Breast epithelium (tissue), 4 donors: ENCODE measurements around the gene TSPAN17. TPM values are rescaled to one million over a fixed set of nuclear protein-coding genes. Genes with fewer than 3 reads are reported as not detected.

Experiments used
- DNase-seq, 2 donors: peaks; one replicate each; pipeline ENCODE4 v3.0.0-alpha.2; 2019; ENCODE audit warnings: low spot score in 2 of 2
- H3K27ac ChIP-seq, 2 donors: fragments of 200-600 bp; sonication (generic) in 1 of 2; one replicate each; pipeline ENCODE4 v1.5.1; 2016 to 2019; ENCODE audit warnings: mild to moderate bottlenecking in 1 of 2
- H3K27me3 ChIP-seq, 2 donors: fragments of 200-600 bp; sonication (generic) in 1 of 2; one replicate each; pipeline versions ENCODE4 v1.5.1 to v1.6.0; 2017 to 2019; ENCODE audit warnings: control low read depth in 1 of 2, mild to moderate bottlenecking in 1 of 2
- H3K36me3 ChIP-seq: fragments of 200-600 bp; one replicate; pipeline ENCODE4 v1.5.1; 2019
- H3K4me1 ChIP-seq, 2 donors: fragments of 200-600 bp; sonication (generic); one replicate each; pipeline ENCODE4 v1.5.1; 2016 to 2019; ENCODE audit warnings: control low read depth in 1 of 2
- H3K4me3 ChIP-seq, 3 donors: fragments of 200-600 bp; sonication (generic); 1 replicate in 2 of 3; 2 replicates in 1 of 3; pipeline ENCODE4 v1.5.1; 2016 to 2019; ENCODE audit warnings: mild to moderate bottlenecking in 3 of 3, moderate library complexity in 2 of 3
- H3K9me3 ChIP-seq, 2 donors: fragments of 200-600 bp; sonication (generic) in 1 of 2; one replicate each; pipeline ENCODE4 v1.5.1; 2016 to 2019; ENCODE audit warnings: control low read depth in 1 of 2
- POLR2A ChIP-seq: fragments of 450-650 bp; IDR thresholded peaks from one replicate; pipeline ENCODE4 v1.6.1; 2016; ENCODE audit warnings: antibody characterized with exemption, mild to moderate bottlenecking, moderate library complexity
- POLR2AphosphoS5 ChIP-seq, 3 donors: sonication (generic); formaldehyde crosslinking; IDR thresholded peaks; one replicate each; pipeline ENCODE4 v1.6.1; 2017; ENCODE audit warnings: antibody characterized with exemption in 3 of 3
- intact Hi-C: fragments of 100-400 bp; cut with DNase I; formaldehyde crosslinking; loops from one replicate; pipeline ENCODE4 v1.15.1; 2023; ENCODE audit warnings: low total_unique reads
- total RNA-seq, 3 donors: library from RNA; depleted of rRNA; stranded (reverse); fragments of >200 nt; gene quantifications; one replicate each; pipeline ENCODE4 v1.1.0, GENCODE V29; 2016
- TF ChIP-seq, protein P1 (sequence below), 3 donors: fragments of 450-650 bp; IDR thresholded peaks; one replicate each; pipeline ENCODE4 v1.5.1; 2016 to 2017; ENCODE audit warnings: antibody characterized with exemption in 3 of 3, mild to moderate bottlenecking in 3 of 3, moderate library complexity in 3 of 3

The TSPAN17 gene
- total RNA-seq, 3 donors from 2014 or later: 10.4 to 20.0 (median 18.3) TPM

- H3K4me3 ChIP-seq: no peak overlapping the region
- DNase-seq: no peak
- TF ChIP-seq, protein P1, sequence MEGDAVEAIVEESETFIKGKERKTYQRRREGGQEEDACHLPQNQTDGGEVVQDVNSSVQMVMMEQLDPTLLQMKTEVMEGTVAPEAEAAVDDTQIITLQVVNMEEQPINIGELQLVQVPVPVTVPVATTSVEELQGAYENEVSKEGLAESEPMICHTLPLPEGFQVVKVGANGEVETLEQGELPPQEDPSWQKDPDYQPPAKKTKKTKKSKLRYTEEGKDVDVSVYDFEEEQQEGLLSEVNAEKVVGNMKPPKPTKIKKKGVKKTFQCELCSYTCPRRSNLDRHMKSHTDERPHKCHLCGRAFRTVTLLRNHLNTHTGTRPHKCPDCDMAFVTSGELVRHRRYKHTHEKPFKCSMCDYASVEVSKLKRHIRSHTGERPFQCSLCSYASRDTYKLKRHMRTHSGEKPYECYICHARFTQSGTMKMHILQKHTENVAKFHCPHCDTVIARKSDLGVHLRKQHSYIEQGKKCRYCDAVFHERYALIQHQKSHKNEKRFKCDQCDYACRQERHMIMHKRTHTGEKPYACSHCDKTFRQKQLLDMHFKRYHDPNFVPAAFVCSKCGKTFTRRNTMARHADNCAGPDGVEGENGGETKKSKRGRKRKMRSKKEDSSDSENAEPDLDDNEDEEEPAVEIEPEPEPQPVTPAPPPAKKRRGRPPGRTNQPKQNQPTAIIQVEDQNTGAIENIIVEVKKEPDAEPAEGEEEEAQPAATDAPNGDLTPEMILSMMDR (IDR thresholded peaks at IDR 0.05): no peak
- peaks cover 0 to 47% of the 10 kb centered on the region in 2 donors for H3K27me3 ChIP-seq
- no peaks in the 10 kb centered on the region for H3K4me1 ChIP-seq
- H3K36me3 ChIP-seq: no peaks in the 10 kb centered on the region
- no peaks in the 10 kb centered on the region for H3K9me3 ChIP-seq
- no peak overlapping the region for H3K27ac ChIP-seq
- intact Hi-C loops: no loop called here
Observed at GRCh38 chr5:176676361-176676824, 29.1 kb downstream of the TSPAN17 start.

- Histone ChIP-seq H3K27ac (no peak overlapping the region), H3K27me3 (peaks cover 0 to 38% of the 10 kb centered on the region in 2 donors), H3K9me3 (no peaks in the 10 kb centered on the region), H3K36me3 (no peaks in the 10 kb centered on the region), H3K4me1 (no peaks in the 10 kb centered on the region), H3K4me3 (no peak overlapping the region)
- intact Hi-C loops: no loop called here
- DNase-seq: no peak
- TF ChIP-seq POLR2A (no peak), POLR2AphosphoS5 (IDR thresholded peaks at IDR 0.05) (no peak)
- TF ChIP-seq, protein P1 (IDR thresholded peaks at IDR 0.05): no peak
Observed at GRCh38 chr5:176677209-176677939, 30.1 kb downstream of the TSPAN17 start.

DNA sequence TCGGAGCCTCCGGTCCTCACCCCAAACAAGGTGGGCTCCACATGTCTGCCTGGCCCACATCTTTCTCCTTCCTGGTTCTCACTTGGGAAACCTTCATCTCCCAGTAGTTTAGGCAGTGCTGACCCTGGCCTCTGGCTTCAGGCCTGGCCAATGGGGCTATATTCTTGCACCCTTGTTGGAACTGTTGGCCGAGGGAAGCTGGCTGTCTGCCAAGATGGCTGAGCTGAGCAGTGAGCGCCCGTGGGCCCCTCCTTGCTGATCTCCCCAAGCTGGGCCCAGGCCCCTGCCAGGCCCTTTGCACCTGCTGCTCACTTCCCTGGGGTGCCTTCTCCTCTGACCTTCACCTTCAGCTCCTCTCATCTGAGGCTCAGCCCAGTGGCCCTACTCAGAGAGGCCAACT is 31.3 kb downstream of the TSPAN17 start:
- TF ChIP-seq POLR2A (no peak), POLR2AphosphoS5 (IDR thresholded peaks at IDR 0.05) (no peak)
- TF ChIP-seq, protein P1 (IDR thresholded peaks at IDR 0.05): no peak
- DNase-seq: no peak
- Histone ChIP-seq H3K4me1 (no peaks in the 10 kb centered on the region), H3K9me3 (no peaks in the 10 kb centered on the region), H3K27me3 (peaks cover 0 to 33% of the 10 kb centered on the region in 2 donors), H3K4me3 (no peak overlapping the region), H3K27ac (no peak overlapping the region), H3K36me3 (no peaks in the 10 kb centered on the region)
- intact Hi-C loops: no loop called here

GRCh38 chr5:176679365-176680225 is 32.3 kb downstream of the TSPAN17 start:
- H3K4me1 ChIP-seq: no peaks in the 10 kb centered on the region
- intact Hi-C loops: loop anchor here (2.0 kb wide), 1 partner anchor 53 kb away; no protein-coding TSS in a partner anchor
- H3K36me3 ChIP-seq: no peaks in the 10 kb centered on the region
- no peak overlapping the region for H3K4me3 ChIP-seq
- TF ChIP-seq, protein P1 (IDR thresholded peaks at IDR 0.05): no peak
- TF ChIP-seq POLR2AphosphoS5 (IDR thresholded peaks at IDR 0.05) (no peak), POLR2A (no peak)
- H3K27ac ChIP-seq: no peak overlapping the region
- H3K9me3 ChIP-seq: peaks cover 0 to 2% of the 10 kb centered on the region in 2 donors
- peaks cover 0 to 30% of the 10 kb centered on the region in 2 donors for H3K27me3 ChIP-seq
- no peak for DNase-seq

DNA sequence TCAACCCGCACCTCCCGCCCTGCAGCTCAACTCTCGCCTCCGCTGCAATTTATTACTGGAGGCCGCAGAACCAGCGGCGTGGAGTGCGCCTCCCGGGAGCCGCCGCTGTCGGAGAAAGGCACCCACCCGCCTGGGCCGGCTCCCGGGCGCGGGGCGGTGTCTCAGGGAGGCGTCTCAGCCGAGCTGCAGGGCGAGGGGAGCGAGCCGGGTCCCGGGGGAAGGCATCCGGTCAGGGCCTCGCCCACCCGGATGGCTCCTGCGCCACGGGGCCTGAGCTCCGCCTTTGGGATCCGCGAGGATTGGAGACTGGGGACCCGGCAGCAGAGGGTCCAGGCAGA is 32.9 kb downstream of the TSPAN17 start:
- no peak overlapping the region for H3K4me3 ChIP-seq
- DNase-seq: no peak
- intact Hi-C loops: loop anchor here (2.0 kb wide), 1 partner anchor 53 kb away; no protein-coding TSS in a partner anchor
- peaks cover 5 to 6% of the 10 kb centered on the region in 2 donors for H3K9me3 ChIP-seq
- peaks cover 0 to 30% of the 10 kb centered on the region in 2 donors for H3K27me3 ChIP-seq
- H3K27ac ChIP-seq: no peak overlapping the region
- no peaks in the 10 kb centered on the region for H3K4me1 ChIP-seq
- TF ChIP-seq, protein P1 (IDR thresholded peaks at IDR 0.05): no peak
- TF ChIP-seq POLR2A (no peak), POLR2AphosphoS5 (IDR thresholded peaks at IDR 0.05) (no peak)
- H3K36me3 ChIP-seq: no peaks in the 10 kb centered on the region
